Measurements from ENCODE around the gene KCTD5. TPM values are rescaled to one million over a fixed set of nuclear protein-coding genes. Genes with fewer than 3 reads are reported as not detected.
"Not testable (repeated sequence)": the region's sequence is repeated elsewhere in the genome, so short reads cannot be mapped to it uniquely, and the experiment has no call there.

KCTD5 gene, protein sequence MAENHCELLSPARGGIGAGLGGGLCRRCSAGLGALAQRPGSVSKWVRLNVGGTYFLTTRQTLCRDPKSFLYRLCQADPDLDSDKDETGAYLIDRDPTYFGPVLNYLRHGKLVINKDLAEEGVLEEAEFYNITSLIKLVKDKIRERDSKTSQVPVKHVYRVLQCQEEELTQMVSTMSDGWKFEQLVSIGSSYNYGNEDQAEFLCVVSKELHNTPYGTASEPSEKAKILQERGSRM
- polyA plus RNA-seq = 29.0 to 41.1 TPM (median 36.1 TPM) in 3 replicates
- polyA plus RNA-seq (2011; ENCODE audit: low read depth) = 65.3 TPM
- polyA plus RNA-seq (2011; cell fraction: cytosol; rRNA removed) = 26.3 and 41.3 TPM in 2 replicates
- polyA plus RNA-seq (2011; cell fraction: nucleus; rRNA removed) = 38.9 and 43.7 TPM in 2 replicates
- polyA plus RNA-seq (2012; ENCODE audit: low replicate concordance) = 27.1 and 31.1 TPM in 2 replicates
- 21.5 to 50.1 TPM (median 23.4 TPM) in 3 replicates for polyA minus RNA-seq
- polyA minus RNA-seq (2011; cell fraction: cytosol; rRNA and poly(A)+ RNA removed) = 38.0 TPM
- polyA minus RNA-seq (2011; cell fraction: nucleus; rRNA and poly(A)+ RNA removed) = 19.9 and 28.2 TPM in 2 replicates

DNA sequence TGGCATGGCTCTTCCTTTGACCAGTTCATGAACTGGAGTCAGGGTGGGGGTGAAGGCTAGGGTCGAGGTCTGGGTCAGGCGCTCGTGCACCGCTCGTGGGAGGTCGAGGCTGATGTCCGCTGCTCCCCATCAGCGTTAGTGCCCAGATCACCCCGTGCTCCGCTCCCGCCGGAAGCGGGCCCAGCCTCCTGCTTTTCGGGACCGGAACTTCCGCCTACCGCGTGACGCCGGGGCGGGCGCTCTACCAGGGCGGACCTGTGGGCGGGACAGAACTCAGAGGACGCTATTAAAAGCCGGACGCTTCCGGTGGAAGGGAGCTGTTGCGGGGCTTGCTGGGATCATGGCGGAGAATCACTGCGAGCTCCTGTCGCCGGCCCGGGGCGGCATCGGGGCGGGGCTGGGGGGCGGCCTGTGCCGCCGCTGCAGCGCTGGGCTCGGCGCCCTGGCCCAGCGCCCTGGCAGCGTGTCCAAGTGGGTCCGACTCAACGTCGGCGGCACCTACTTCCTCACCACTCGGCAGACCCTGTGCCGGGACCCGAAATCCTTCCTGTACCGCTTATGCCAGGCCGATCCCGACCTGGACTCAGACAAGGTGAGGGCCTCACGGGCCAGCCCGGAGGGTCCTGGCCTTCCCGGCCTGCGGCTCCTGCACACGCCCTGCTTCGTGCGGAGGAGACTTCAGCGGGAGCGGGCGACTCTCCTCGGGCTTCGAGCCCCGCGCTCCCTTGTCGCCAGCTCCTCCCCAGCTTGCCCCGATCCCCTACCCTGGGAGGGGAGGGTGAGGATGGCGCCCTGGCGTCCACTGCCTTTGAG lies at the start of gene KCTD5:
Gene KCTD5 (plus strand): TSS at position 315 of the 813 bp plus-strand sequence. CDS start 26 bp downstream, at position 341.
- H3K9me1 ChIP-seq (ENCODE audit: control insufficient read depth, extremely low read depth, insufficient read depth, low read length) = no peaks in the 10 kb centered on the region
- peak within 1 kb of the TSS; percentile 94 to 96 (median 95) for H3K4me3 ChIP-seq (ENCODE audit: control insufficient read depth in 2 of 3, extremely low read depth in 1 of 3, insufficient read depth in 2 of 3, low read depth in 1 of 3, low read length in 3 of 3)
- peaks cover 0 to 4% of the 10 kb centered on the region in 2 experiments for H3K36me3 ChIP-seq (ENCODE audit: control insufficient read depth in 2 of 2, extremely low read depth in 1 of 2, insufficient read depth in 2 of 2, low read length in 2 of 2)
- DNase-seq (ENCODE audit: low read depth, low spot score) = peak; percentile 77
- H3K27me3 ChIP-seq (ENCODE audit: control insufficient read depth, extremely low read depth, insufficient read depth, low read length) = no peaks in the 10 kb centered on the region
- dilution Hi-C loops (cut with MboI; ENCODE audit: extremely low pct_ligation_motif_present, low sequenced_read_pairs) = no loop called here
- FAIRE-seq = no peak
- peak within 1 kb of the TSS; percentile 96 for H3K9ac ChIP-seq (ENCODE audit: control insufficient read depth, extremely low read depth, insufficient read depth, low read length)
- peak within 1 kb of the TSS; percentile 88 for H3K4me2 ChIP-seq (ENCODE audit: control insufficient read depth, extremely low read depth, insufficient read depth, low read depth, low read length)
- peak within 1 kb of the TSS; percentile 94 for H3K27ac ChIP-seq (ENCODE audit: control insufficient read depth, insufficient read depth, low read length)
- H4K20me1 ChIP-seq (ENCODE audit: control insufficient read depth, extremely low read depth, insufficient read depth, low read length) = peaks cover 3% of the 10 kb centered on the region
- peak within 1 kb of the TSS; percentile 96 for H2AFZ ChIP-seq (ENCODE audit: control insufficient read depth, low read length)
- peaks cover 40% of the 10 kb centered on the region for H3K79me2 ChIP-seq (ENCODE audit: control insufficient read depth, insufficient read depth, low read length)
- TF ChIP-seq EZH2 (IDR thresholded peaks at IDR 0.05; ENCODE audit: low read length) = no peak
- TF ChIP-seq, protein P1, sequence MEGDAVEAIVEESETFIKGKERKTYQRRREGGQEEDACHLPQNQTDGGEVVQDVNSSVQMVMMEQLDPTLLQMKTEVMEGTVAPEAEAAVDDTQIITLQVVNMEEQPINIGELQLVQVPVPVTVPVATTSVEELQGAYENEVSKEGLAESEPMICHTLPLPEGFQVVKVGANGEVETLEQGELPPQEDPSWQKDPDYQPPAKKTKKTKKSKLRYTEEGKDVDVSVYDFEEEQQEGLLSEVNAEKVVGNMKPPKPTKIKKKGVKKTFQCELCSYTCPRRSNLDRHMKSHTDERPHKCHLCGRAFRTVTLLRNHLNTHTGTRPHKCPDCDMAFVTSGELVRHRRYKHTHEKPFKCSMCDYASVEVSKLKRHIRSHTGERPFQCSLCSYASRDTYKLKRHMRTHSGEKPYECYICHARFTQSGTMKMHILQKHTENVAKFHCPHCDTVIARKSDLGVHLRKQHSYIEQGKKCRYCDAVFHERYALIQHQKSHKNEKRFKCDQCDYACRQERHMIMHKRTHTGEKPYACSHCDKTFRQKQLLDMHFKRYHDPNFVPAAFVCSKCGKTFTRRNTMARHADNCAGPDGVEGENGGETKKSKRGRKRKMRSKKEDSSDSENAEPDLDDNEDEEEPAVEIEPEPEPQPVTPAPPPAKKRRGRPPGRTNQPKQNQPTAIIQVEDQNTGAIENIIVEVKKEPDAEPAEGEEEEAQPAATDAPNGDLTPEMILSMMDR (optimal IDR thresholded peaks at IDR 0.05 in 1 of 3, IDR thresholded peaks at IDR 0.05 in 1 of 3, conservative IDR thresholded peaks at IDR 0.05 in 1 of 3; ENCODE audit: extremely low read depth in 1 of 3, insufficient read depth in 2 of 3, low read length in 3 of 3) = no peak
- peaks cover 14% of the 10 kb centered on the region for H3K4me1 ChIP-seq (ENCODE audit: control insufficient read depth, extremely low read depth, insufficient read depth, low read length)
- no peaks in the 10 kb centered on the region for H3K9me3 ChIP-seq (ENCODE audit: control insufficient read depth, low read depth, low read length)

DNA sequence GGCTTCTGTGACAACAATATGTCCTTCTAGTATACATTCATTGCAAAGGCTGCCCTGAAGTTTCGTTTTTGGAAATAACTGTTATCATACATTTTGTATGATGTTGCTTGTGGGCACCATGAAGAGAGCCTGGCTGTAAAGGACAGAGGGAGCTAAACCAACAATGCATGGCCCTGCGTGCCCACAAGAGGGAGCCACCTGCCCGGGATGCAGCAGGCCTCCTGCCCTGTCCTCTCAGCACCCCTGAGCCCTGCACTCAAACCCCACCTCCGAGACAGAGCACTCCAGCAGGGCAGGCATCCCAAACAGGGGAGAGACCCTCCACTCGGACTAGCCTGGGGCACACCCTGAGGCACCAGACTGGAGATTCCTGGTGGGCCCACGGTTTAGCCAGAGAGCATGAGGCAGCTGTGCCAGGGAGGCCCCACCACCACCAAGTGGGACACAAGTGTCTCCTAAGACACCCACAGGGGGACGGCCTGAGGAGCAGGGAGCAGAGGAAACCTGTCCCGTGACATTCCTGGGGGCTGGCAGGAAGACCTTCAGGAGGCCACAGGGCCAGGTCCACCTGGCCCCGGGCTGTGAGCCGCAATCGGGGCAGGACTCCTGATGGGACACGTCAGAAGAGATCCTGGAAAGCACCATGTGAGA lies 43.1 kb upstream of the KCTD5 start:
- H3K9me1 ChIP-seq (ENCODE audit: control insufficient read depth, extremely low read depth, insufficient read depth, low read length); H4K20me1 ChIP-seq (ENCODE audit: control insufficient read depth, extremely low read depth, insufficient read depth, low read length); H3K27ac ChIP-seq (ENCODE audit: control insufficient read depth, insufficient read depth, low read length); H3K4me2 ChIP-seq (ENCODE audit: control insufficient read depth, extremely low read depth, insufficient read depth, low read depth, low read length); H2AFZ ChIP-seq (ENCODE audit: control insufficient read depth, low read length); H3K36me3 ChIP-seq (ENCODE audit: control insufficient read depth in 2 of 2, extremely low read depth in 1 of 2, insufficient read depth in 2 of 2, low read length in 2 of 2); DNase-seq (ENCODE audit: low read depth, low spot score); H3K4me1 ChIP-seq (ENCODE audit: control insufficient read depth, extremely low read depth, insufficient read depth, low read length); H3K79me2 ChIP-seq (ENCODE audit: control insufficient read depth, insufficient read depth, low read length); H3K9me3 ChIP-seq (ENCODE audit: control insufficient read depth, low read depth, low read length); dilution Hi-C loops (cut with MboI; ENCODE audit: extremely low pct_ligation_motif_present, low sequenced_read_pairs); H3K9ac ChIP-seq (ENCODE audit: control insufficient read depth, extremely low read depth, insufficient read depth, low read length); H3K27me3 ChIP-seq (ENCODE audit: control insufficient read depth, extremely low read depth, insufficient read depth, low read length); H3K4me3 ChIP-seq (ENCODE audit: control insufficient read depth in 2 of 3, extremely low read depth in 1 of 3, insufficient read depth in 2 of 3, low read depth in 1 of 3, low read length in 3 of 3): not testable (repeated sequence)
- FAIRE-seq = peak; percentile 9
- TF ChIP-seq, protein P1 (optimal IDR thresholded peaks at IDR 0.05 in 1 of 3, IDR thresholded peaks at IDR 0.05 in 1 of 3, conservative IDR thresholded peaks at IDR 0.05 in 1 of 3; ENCODE audit: extremely low read depth in 1 of 3, insufficient read depth in 2 of 3, low read length in 3 of 3) = peak in 1 of 3 experiments; percentile 4

DNA sequence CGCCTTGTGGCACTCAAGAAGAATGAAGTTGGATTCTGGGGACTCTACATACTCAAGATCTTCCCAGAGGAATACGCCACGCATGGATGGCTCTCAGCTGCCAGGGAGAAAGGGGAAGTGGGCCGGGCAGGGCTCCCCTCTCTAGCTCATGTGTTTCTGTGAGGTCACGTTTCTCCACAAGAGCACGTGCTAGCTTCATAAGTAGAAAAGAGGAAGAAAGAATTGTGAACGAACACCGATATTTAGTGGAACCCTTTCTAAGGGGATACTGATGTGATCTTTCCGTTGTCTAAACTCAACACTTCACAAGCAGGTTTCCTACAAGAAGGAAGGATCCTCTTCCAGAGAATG lies 42.6 kb upstream of the KCTD5 start:
- H4K20me1 ChIP-seq (ENCODE audit: control insufficient read depth, extremely low read depth, insufficient read depth, low read length); H3K9me1 ChIP-seq (ENCODE audit: control insufficient read depth, extremely low read depth, insufficient read depth, low read length); H3K79me2 ChIP-seq (ENCODE audit: control insufficient read depth, insufficient read depth, low read length); H3K4me2 ChIP-seq (ENCODE audit: control insufficient read depth, extremely low read depth, insufficient read depth, low read depth, low read length); H3K27ac ChIP-seq (ENCODE audit: control insufficient read depth, insufficient read depth, low read length); DNase-seq (ENCODE audit: low read depth, low spot score); H3K27me3 ChIP-seq (ENCODE audit: control insufficient read depth, extremely low read depth, insufficient read depth, low read length); dilution Hi-C loops (cut with MboI; ENCODE audit: extremely low pct_ligation_motif_present, low sequenced_read_pairs); H3K4me3 ChIP-seq (ENCODE audit: control insufficient read depth in 2 of 3, extremely low read depth in 1 of 3, insufficient read depth in 2 of 3, low read depth in 1 of 3, low read length in 3 of 3); H3K4me1 ChIP-seq (ENCODE audit: control insufficient read depth, extremely low read depth, insufficient read depth, low read length); H2AFZ ChIP-seq (ENCODE audit: control insufficient read depth, low read length); H3K9ac ChIP-seq (ENCODE audit: control insufficient read depth, extremely low read depth, insufficient read depth, low read length); FAIRE-seq; H3K36me3 ChIP-seq (ENCODE audit: control insufficient read depth in 2 of 2, extremely low read depth in 1 of 2, insufficient read depth in 2 of 2, low read length in 2 of 2); H3K9me3 ChIP-seq (ENCODE audit: control insufficient read depth, low read depth, low read length): not testable (repeated sequence)

All from keratinocyte (primary cell).